BJ (cell line): ENCODE data around the gene AKT2. TPM values are rescaled to one million over a fixed set of nuclear protein-coding genes. Genes with fewer than 3 reads are reported as not detected.

ENCODE experiments used
- CTCF ChIA-PET: fragments of 350-600 bp; formaldehyde crosslinking; extraction: SDS; loops from one replicate; lab custom pipeline; 2021; ENCODE audit warnings: antibody characterized with exemption, inconsistent platforms; lab: Yijun Ruan, JAX
- POLR2A ChIA-PET: fragments of 300-600 bp; sonication (Branson Sonifier 250); formaldehyde crosslinking; extraction: SDS; loops from one replicate; lab custom pipeline; 2021; ENCODE audit warnings: antibody characterized with exemption; lab: Charles Lee
- DNase-seq: peaks from one replicate; pipeline ENCODE4 v3.0.0-alpha.2; 2011; ENCODE audit warnings: low read depth
- H3K27me3 ChIP-seq: 2 replicates; pipeline ENCODE4 v1.6.0; 2011; ENCODE audit warnings: low read length; ENCODE audit not compliant: control insufficient read depth, insufficient read depth
- H3K36me3 ChIP-seq: 2 replicates; pipeline ENCODE4 v1.5.1; 2011; ENCODE audit warnings: low read length; ENCODE audit not compliant: control insufficient read depth, insufficient read depth
- H3K4me3 ChIP-seq: 2 replicates; pipeline ENCODE4 v1.5.1; 2011; ENCODE audit warnings: low read depth, mild to moderate bottlenecking, control low read depth, low read length
- polyA plus RNA-seq: library from polyadenylated mRNA; depleted of rRNA; stranded (reverse); fragments of >200 nt; gene quantifications from 2 replicates; pipeline ENCODE4 v1.2.3, GENCODE V29; 2011
- TF ChIP-seq, protein P1 (sequence below): IDR thresholded peaks from 2 replicates; pipeline ENCODE4 v1.5.1; 2011; ENCODE audit warnings: low read depth, mild to moderate bottlenecking, control low read depth, inconsistent platforms, low read length, moderate library complexity; ENCODE audit not compliant: insufficient read depth

Gene AKT2
- polyA plus RNA-seq, 1 experiment = 162 TPM

- CTCF ChIA-PET = interaction anchor here (1.3 to 1.4 kb wide), 2 partner anchors 67 to 390 kb away, joined by 3 read pairs; no protein-coding TSS in a partner anchor
- POLR2A ChIA-PET = no interaction called here
- Histone ChIP-seq H3K36me3 (peaks cover 27% of the 10 kb centered on the region), H3K27me3 (no peaks in the 10 kb centered on the region), H3K4me3 (no peak overlapping the region)
- no peak for DNase-seq
- TF ChIP-seq, protein P1, sequence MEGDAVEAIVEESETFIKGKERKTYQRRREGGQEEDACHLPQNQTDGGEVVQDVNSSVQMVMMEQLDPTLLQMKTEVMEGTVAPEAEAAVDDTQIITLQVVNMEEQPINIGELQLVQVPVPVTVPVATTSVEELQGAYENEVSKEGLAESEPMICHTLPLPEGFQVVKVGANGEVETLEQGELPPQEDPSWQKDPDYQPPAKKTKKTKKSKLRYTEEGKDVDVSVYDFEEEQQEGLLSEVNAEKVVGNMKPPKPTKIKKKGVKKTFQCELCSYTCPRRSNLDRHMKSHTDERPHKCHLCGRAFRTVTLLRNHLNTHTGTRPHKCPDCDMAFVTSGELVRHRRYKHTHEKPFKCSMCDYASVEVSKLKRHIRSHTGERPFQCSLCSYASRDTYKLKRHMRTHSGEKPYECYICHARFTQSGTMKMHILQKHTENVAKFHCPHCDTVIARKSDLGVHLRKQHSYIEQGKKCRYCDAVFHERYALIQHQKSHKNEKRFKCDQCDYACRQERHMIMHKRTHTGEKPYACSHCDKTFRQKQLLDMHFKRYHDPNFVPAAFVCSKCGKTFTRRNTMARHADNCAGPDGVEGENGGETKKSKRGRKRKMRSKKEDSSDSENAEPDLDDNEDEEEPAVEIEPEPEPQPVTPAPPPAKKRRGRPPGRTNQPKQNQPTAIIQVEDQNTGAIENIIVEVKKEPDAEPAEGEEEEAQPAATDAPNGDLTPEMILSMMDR = no peak
These were observed 52.0 kb downstream of the AKT2 start for GRCh38 chr19:40232949-40233810.

DNA sequence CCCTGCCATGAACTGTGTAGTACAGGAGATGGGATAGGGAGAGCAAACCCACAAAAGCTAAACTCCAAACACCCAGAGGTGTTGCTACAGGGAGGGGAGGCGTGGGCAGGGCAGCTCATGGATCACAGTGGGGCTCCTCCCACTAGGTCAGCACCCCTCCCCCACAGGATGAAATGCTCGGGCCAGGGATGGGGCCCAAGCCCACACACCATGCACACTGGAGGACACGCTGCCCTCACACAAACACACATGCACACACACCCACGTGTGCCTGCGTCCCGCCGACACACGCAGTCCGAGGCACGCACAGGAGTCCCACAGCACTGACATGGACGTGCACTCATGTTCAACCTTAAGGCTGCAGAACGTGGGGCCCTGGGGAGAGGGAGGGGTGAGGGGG, 52.7 kb downstream of the AKT2 start:
- POLR2A ChIA-PET = no interaction called here
- Histone ChIP-seq H3K4me3 (no peak overlapping the region), H3K27me3 (no peaks in the 10 kb centered on the region), H3K36me3 (peaks cover 23% of the 10 kb centered on the region)
- TF ChIP-seq, protein P1 = no peak
- CTCF ChIA-PET = interaction anchor here (0.9 to 1.4 kb wide), 2 partner anchors 9 to 68 kb away, joined by 3 read pairs; no protein-coding TSS in a partner anchor
- DNase-seq = no peak

- Histone ChIP-seq H3K4me3 (no peak overlapping the region), H3K27me3 (no peaks in the 10 kb centered on the region), H3K36me3 (peaks cover 20% of the 10 kb centered on the region)
- ChIA-PET CTCF (interaction anchor here (0.6 to 1.4 kb wide), 3 partner anchors 8 to 69 kb away, joined by 3 to 4 read pairs (median 3); no protein-coding TSS in a partner anchor), POLR2A (no interaction called here)
- TF ChIP-seq, protein P1 = no peak
- DNase-seq = no peak
These were observed 53.4 kb downstream of the AKT2 start for GRCh38 chr19:40231544-40232424.

DNA sequence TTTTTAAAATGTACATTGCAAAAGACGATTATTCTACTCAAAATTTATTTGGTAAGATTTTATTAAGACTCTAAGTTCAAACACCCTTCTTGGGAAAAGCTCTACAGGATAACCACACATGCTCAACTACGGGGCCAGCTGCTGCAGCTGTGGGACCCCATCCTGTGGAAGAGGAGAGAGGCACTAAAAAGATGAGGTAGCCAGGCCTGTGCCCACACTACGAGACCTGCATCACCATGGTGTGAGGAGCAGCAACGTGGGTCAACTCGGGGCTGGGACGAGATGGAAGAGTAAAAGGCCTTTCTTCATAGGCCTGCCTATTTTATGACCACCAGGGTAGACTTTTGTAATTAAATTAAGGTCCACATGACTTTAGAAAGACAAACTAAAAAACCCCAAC, 54.1 kb downstream of the AKT2 start:
- TF ChIP-seq, protein P1 = no peak
- no peaks in the 10 kb centered on the region for H3K27me3 ChIP-seq
- DNase-seq = no peak
- ChIA-PET POLR2A (no interaction called here), CTCF (interaction anchor here (0.6 kb wide), 1 partner anchor 28 kb away, joined by 4 read pairs; no protein-coding TSS in a partner anchor)
- H3K4me3 ChIP-seq = no peak overlapping the region
- peaks cover 16% of the 10 kb centered on the region for H3K36me3 ChIP-seq
